Astrocyte (in vitro differentiated cells and primary cell): ENCODE data around the gene ADORA1.

Experiments
- EZH2 ChIP-seq: IDR thresholded peaks from 2 replicates; pipeline ENCODE4 v1.6.1; 2012; ENCODE audit warnings: mild to moderate bottlenecking, low read length, inconsistent platforms; ENCODE audit not compliant: insufficient read depth
- TF ChIP-seq, protein P1 (sequence below): IDR thresholded peaks from 2 replicates; pipeline ENCODE4 v1.5.1; 2011; ENCODE audit warnings: low read depth, mild to moderate bottlenecking, inconsistent platforms, low read length, moderate library complexity; ENCODE audit not compliant: insufficient read depth

- TF ChIP-seq, protein P1, sequence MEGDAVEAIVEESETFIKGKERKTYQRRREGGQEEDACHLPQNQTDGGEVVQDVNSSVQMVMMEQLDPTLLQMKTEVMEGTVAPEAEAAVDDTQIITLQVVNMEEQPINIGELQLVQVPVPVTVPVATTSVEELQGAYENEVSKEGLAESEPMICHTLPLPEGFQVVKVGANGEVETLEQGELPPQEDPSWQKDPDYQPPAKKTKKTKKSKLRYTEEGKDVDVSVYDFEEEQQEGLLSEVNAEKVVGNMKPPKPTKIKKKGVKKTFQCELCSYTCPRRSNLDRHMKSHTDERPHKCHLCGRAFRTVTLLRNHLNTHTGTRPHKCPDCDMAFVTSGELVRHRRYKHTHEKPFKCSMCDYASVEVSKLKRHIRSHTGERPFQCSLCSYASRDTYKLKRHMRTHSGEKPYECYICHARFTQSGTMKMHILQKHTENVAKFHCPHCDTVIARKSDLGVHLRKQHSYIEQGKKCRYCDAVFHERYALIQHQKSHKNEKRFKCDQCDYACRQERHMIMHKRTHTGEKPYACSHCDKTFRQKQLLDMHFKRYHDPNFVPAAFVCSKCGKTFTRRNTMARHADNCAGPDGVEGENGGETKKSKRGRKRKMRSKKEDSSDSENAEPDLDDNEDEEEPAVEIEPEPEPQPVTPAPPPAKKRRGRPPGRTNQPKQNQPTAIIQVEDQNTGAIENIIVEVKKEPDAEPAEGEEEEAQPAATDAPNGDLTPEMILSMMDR: no peak
- no peak for TF ChIP-seq EZH2
Measured at GRCh38 chr1:203197625-203198024, 70.1 kb downstream of the ADORA1 start.
